CD4-positive, alpha-beta T cell treated with Interleukin-2 at 100 ng/mL for 4 hours (primary cell): Measurements from ENCODE around the gene RFC3.
"Not testable (repeated sequence)": the region's sequence is repeated elsewhere in the genome, so short reads cannot be mapped to it uniquely, and the experiment has no call there.

Experiments used
- DNase-seq: peaks from one replicate; pipeline ENCODE4 v3.0.0-alpha.2; 2020; ENCODE audit warnings: low spot score

The RFC3 gene

DNA sequence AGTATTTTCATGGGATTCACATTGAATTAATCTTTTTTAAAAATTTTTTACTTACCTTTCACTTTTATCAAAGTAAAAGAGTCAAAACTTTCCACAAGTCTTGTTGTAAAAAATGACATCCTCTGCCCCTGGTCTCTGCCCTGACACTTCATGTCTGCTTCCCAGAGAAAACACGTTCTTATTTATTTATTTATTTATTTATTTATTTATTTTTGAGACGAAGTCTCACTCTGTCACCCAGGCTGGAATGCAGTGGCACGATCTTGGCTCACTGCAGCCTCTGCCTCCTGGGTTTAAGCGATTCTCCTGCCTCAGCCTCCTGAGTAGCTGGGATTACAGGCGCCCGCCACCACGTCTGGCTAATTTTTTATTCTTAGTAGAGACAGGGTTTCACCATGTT lies 5.1 kb upstream of the RFC3 start:
- DNase-seq: not testable (repeated sequence)

DNA sequence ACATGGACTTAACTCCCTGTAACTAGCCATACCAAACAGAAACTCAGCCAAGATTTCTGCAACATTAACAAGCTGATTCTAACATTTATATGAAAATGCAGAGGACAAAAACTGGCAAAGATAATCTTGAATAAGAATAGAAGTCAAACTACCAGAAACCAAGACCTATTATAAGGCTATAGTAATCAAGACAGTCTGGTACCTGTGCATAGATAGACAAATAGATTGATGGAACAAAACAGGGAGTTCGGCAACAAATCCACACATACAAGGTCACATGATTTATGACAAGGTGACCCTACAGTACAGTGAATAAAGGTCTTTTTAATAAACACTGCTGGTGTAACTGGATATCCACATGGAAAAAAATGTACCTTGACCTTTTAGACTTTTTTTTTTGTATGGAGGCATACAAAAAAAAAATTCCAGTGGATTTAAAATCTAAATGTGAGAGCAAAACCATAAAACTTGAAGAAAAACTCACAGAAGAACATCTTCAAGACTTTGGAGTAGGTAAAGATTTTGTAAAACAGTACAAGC lies 2.9 kb upstream of the RFC3 start:
- DNase-seq: no peak

GRCh38 chr13:33816912-33817311 lies 1.0 kb upstream of the RFC3 start:
- DNase-seq: no peak

- no peak for DNase-seq
These were observed 442 bp upstream of the RFC3 start for GRCh38 chr13:33817513-33817900.

- DNase-seq: no peak
These were observed 7.1 kb downstream of the RFC3 start for GRCh38 chr13:33825083-33825482.

GRCh38 chr13:33827139-33827538 lies 9.2 kb downstream of the RFC3 start:
- DNase-seq: no peak

DNA sequence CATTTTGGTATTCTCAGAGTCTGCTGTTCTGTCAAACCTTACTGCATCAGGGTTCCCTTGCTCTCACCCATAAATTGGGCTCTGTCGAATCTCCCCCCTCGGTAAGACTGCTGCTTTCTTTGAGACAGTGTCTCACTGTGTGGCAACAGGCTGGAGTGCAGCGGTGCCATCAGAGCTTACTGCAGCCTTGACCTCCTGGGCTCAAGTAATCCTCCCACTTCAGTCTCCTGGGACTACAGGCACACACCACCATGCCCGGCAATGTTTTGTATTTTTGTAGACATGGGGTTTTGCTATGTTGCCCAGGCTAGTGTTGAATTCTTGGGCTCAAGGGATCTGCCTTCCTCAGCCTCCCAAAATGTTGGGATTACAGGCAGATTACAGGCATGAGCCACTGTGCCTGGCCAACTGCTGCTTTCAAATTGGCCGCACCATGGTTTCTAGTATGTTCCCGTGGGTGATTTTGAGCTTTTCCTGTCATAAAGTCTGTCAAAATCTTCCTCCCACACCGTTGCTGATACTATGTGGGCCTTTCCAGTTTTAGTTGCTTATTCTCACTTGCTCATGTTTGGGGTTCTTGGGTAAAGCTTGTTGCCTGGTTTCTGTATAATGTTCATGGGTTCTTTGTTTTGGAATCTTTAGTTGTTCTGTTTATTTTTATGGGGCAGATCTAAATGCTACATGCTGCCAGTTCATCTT lies 10.6 kb downstream of the RFC3 start:
- no peak for DNase-seq

GRCh38 chr13:33832872-33833271 lies 14.9 kb downstream of the RFC3 start:
- no peak for DNase-seq

- no peak for DNase-seq
These were observed 20.7 kb downstream of the RFC3 start for GRCh38 chr13:33838647-33839046.

DNA sequence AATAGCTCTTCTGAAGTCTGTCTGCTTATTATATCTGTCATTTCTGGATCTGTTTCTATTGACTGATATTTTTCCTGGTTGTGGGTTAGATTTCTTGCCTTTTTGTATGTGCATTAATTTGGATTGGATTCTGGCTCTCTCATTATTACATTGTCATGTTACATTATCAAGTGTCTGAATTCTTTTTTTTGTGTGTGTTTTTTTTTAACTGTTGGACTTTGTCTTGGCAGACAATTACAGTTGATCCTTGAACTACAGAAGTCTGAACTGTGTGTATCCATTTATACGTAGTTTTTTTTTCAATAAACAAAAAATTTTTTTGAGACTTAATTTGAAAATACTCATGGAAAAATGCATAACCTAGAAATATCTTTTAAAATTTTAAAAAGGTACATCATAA lies 22.5 kb downstream of the RFC3 start:
- no peak for DNase-seq

GRCh38 chr13:33842207-33842606 lies 24.3 kb downstream of the RFC3 start:
- no peak for DNase-seq

GRCh38 chr13:33842986-33843385 lies 25.0 kb downstream of the RFC3 start:
- DNase-seq: no peak

GRCh38 chr13:33845572-33846302 lies 27.8 kb downstream of the RFC3 start:
- no peak for DNase-seq

GRCh38 chr13:33846303-33847062 lies 28.5 kb downstream of the RFC3 start:
- DNase-seq: no peak

GRCh38 chr13:33849211-33849610 lies 31.3 kb downstream of the RFC3 start:
- DNase-seq: no peak

DNA sequence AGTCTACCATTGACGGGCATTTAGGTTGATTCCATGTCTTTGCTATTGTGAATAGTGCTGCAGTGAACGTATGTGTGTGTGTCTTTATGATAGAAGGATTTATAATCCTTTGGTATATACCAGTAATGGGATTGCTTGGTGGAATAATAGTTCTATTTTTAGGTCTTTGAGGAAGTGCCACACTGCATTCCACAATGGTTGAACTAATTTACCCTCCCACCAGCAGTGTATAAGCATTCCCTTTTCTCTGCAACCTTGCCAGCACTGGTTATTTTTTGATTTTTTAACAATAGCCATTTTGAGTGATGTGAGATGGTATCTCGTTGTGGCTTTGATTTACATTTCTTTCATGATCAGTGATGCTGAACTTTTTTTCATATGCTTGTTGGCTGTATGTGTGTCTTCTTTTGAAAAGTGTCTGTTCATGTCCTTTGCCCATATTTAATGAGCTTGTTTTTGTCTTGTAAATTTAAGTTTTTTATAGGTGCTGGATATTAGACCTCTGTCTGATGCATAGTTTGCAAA lies 37.5 kb downstream of the RFC3 start:
- no peak for DNase-seq

DNA sequence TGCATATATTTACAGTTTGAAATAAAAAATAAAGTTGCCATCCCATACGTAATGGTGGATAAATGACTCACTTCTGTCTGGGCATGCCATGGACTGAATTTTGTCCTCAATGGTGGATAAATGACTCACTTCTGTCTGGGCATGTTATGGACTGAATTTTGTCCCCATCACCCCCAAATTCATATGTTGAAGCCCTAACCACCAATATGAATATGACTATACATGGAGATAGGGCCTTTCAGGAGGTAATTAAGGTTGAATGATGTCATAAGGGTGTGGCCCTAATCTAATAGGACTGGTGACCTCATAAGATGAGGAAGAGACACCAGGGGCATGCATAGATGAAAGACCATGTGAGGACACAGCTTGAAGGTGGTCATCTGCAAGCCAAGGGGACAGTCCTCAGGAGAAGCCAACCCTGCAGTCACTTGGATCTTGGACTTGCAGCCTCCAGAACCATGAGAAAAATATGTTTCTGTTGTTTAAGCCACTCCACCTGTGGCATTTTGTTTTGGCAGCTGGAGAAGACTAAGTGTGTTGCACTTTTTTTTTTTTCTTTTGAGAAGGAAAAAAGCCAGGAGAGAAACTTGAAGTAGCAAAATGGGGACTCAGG lies 41.8 kb downstream of the RFC3 start:
- no peak for DNase-seq

- no peak for DNase-seq
These were observed 42.6 kb downstream of the RFC3 start for GRCh38 chr13:33860526-33860925.

GRCh38 chr13:33862016-33862415 lies 44.1 kb downstream of the RFC3 start:
- DNase-seq: no peak

DNA sequence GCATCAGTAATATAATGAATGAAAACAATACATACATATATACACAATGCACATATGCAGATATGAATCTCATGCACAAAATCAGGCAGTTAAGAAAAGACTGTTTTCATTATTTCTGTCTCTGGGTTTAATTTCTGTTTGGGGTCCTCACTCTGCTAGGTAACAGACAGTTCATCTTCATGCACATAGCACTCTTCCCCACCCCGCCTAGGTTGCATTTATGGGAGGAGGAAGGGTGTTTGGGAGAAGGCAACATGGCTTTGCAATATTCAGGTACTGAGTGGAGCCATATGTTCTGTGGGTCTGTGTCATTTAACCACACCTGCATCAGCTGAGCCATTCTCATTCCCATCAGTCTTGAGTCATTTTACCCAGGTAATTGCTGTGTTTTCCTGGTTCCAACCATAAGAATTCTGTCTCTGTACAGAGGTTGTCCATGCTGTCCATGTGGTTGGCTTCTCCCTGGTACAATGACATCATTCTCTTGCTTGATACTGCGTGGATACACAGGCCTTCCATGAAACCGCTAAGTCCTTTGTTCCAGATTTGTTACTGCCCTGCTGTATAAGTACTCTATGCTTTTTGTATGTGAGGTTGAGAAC lies 45.3 kb downstream of the RFC3 start:
- DNase-seq: no peak

DNA sequence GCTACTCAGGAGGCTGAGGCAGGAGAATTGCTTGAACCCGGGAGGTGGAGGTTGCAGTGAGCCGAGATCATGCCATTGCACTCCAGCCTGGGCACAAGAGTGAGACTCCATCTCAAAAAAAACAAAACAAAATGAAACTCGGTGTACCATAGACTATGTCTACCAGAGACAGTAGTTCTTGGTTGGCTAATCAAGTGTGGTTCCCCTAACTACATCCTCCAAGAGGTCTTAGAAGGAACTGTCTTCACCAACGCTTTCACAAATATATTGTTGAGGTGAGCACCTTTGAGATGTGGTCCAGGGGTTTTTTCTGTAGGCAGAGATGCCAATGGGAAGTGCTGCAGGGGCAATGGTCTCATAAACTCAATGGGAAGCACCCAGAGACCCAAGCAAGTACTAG lies 48.0 kb downstream of the RFC3 start:
- no peak for DNase-seq

DNA sequence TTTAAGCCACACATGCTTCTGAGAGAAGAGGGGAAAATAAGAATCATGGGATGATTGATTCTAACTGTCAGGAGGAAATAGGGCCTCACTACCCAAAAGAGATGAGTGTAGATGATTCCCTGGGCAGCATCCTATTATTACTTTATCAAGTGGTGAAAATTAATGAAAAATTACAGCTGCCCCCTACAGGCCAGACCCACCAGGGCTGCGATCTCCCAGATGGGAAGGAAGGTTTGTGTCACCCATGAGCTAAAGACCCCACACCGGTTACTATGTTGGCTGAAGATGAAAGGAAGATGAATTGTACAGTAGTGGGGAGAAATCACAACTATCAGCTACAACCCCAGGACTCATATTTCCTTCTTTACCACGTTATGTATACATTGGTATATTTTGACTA lies 49.5 kb downstream of the RFC3 start:
- no peak for DNase-seq
